Endothelial cell of umbilical vein (primary cell): Measurements from ENCODE around the gene MEGF10.

Experiments used
- CTCF ChIP-seq, 2 donors: IDR thresholded peaks; 1 replicate in 1 of 2; 2 replicates in 1 of 2; pipeline ENCODE4 v1.5.1; 2011; ENCODE audit warnings: low read length in 2 of 2, mild to moderate bottlenecking in 2 of 2, moderate library complexity in 2 of 2, control low read depth in 1 of 2, inconsistent platforms in 1 of 2, low read depth in 1 of 2; ENCODE audit not compliant: insufficient read depth in 1 of 2; ENCODE audit errors: extremely low read depth in 1 of 2
- EZH2 ChIP-seq: IDR thresholded peaks from 2 replicates; pipeline ENCODE4 v1.6.1; 2012; ENCODE audit warnings: borderline replicate concordance, low read depth, mild to moderate bottlenecking, moderate library complexity, low read length, inconsistent platforms; ENCODE audit not compliant: severe bottlenecking
- FOS ChIP-seq: IDR thresholded peaks from 2 replicates; pipeline ENCODE4 v1.6.1; 2011; ENCODE audit warnings: mild to moderate bottlenecking, low read length, moderate library complexity, borderline replicate concordance; ENCODE audit not compliant: insufficient read depth
- GATA2 ChIP-seq: IDR thresholded peaks from 2 replicates; pipeline ENCODE4 v1.7.0; 2011; ENCODE audit warnings: low read depth, mild to moderate bottlenecking, moderate library complexity, mixed read lengths, low read length; ENCODE audit not compliant: insufficient read length, insufficient read depth
- JUN ChIP-seq: IDR thresholded peaks from 2 replicates; pipeline ENCODE4 v1.6.1; 2011; ENCODE audit warnings: borderline replicate concordance, low read depth; ENCODE audit not compliant: insufficient read length, insufficient read depth
- MAX ChIP-seq: IDR thresholded peaks from 2 replicates; pipeline ENCODE4 v1.6.1; 2011; ENCODE audit not compliant: insufficient read depth, insufficient read length
- MYC ChIP-seq: IDR thresholded peaks from one replicate; pipeline ENCODE4 v1.6.1; 2011; ENCODE audit warnings: mild to moderate bottlenecking, low read depth, low read length
- POLR2A ChIP-seq: IDR thresholded peaks from 2 replicates; pipeline ENCODE4 v1.6.1; 2012; ENCODE audit warnings: low read depth, mild to moderate bottlenecking, control low read depth, low read length
- POLR2AphosphoS5 ChIP-seq: IDR thresholded peaks from 2 replicates; pipeline ENCODE4 v1.6.1; 2012; ENCODE audit warnings: low read depth, mild to moderate bottlenecking, control low read depth, low read length, moderate library complexity; ENCODE audit not compliant: insufficient read depth

- no peak for TF ChIP-seq POLR2A
- TF ChIP-seq CTCF (IDR thresholded peaks at IDR 0.05; ENCODE audit: extremely low read depth in 1 of 2, insufficient read depth in 1 of 2, low read depth in 1 of 2, low read length in 2 of 2) = no peak
- no peak for TF ChIP-seq EZH2
- TF ChIP-seq POLR2AphosphoS5 = no peak
- TF ChIP-seq MAX = no peak
- TF ChIP-seq MYC = no peak
- no peak for TF ChIP-seq FOS
- no peak for TF ChIP-seq JUN
- TF ChIP-seq GATA2 = no peak
These were observed 30.9 kb downstream of the MEGF10 start for GRCh38 chr5:127321465-127321864.
